K562 (cell line): ENCODE data around the gene CTCF. TPM values are rescaled to one million over a fixed set of nuclear protein-coding genes. Genes with fewer than 3 reads are reported as not detected.

Experiments used
- ATAC-seq: fragments of 200-7000 bp; cut with Tn5 transposase; 3 replicates; pipeline ENCODE4 v1.9.1; 2020; ENCODE audit warnings: moderate library complexity
- BruUV-seq: library from RNA; stranded (reverse); fragments of 400-500 nt; replicated peaks from 2 replicates; lab custom pipeline; 2021; lab: Mats Ljungman, UMichigan
- CTCF ChIA-PET: fragments of 300-600 bp; formaldehyde crosslinking; extraction: SDS; loops from one replicate; lab custom pipeline; 2021; ENCODE audit warnings: low intra/inter-chr PET ratio; lab: Yijun Ruan, JAX
- POLR2A ChIA-PET: fragments of 300-600, 350-650 bp; sonication (Branson Sonifier 250); formaldehyde crosslinking; extraction: SDS; loops from one replicate; lab custom pipeline; 2021; ENCODE audit warnings: antibody characterized with exemption, inconsistent platforms; lab: Yijun Ruan, JAX
- DNase-seq, 4 experiments: peaks; one replicate each; pipeline versions ENCODE4 v3.0.0 to v3.0.0-alpha.2; 2011 to 2018; ENCODE audit warnings: low spot score in 3 of 4, mixed read lengths in 3 of 4; ENCODE audit errors: extremely low read depth in 1 of 4
- FAIRE-seq: peaks from 2 replicates; lab custom pipeline; 2011; peaks lifted over from hg19 to GRCh38; lab: Jason Lieb, UNC
- H2AFZ ChIP-seq: 2 replicates; pipeline ENCODE4 v1.6.0; 2011; ENCODE audit warnings: low read depth, low read length, control low read depth, inconsistent platforms
- H3K27ac ChIP-seq: fragments of 200-600 bp; 3 replicates; pipeline ENCODE4 v1.8.0; 2011; ENCODE audit warnings: low read depth, mild to moderate bottlenecking, control low read depth, inconsistent platforms, low read length, moderate library complexity, mixed read lengths; ENCODE audit errors: extremely low read depth
- H3K27me3 ChIP-seq, 2 experiments: fragments of 300-600 bp in 1 of 2; 2 replicates in 1 of 2; 3 replicates in 1 of 2; pipeline versions ENCODE4 v1.6.0 to v1.8.0; 2011; ENCODE audit warnings: inconsistent platforms in 2 of 2, low read length in 2 of 2, mild to moderate bottlenecking in 1 of 2, mixed read lengths in 1 of 2, moderate library complexity in 1 of 2; ENCODE audit not compliant: control insufficient read depth in 2 of 2, insufficient read depth in 2 of 2
- H3K36me3 ChIP-seq: fragments of 300-600 bp; 3 replicates; pipeline ENCODE4 v1.8.0; 2011; ENCODE audit warnings: mild to moderate bottlenecking, low read length, inconsistent platforms; ENCODE audit not compliant: control insufficient read depth, insufficient read depth
- H3K4me1 ChIP-seq, 2 experiments: fragments of 200-600 bp in 1 of 2; replicated peaks in 1 of 2; 2 replicates in 1 of 2; 3 replicates in 1 of 2; pipeline versions ENCODE4 v1.5.1 to v1.8.0; 2011; ENCODE audit warnings: inconsistent platforms in 2 of 2, low read length in 2 of 2, mild to moderate bottlenecking in 1 of 2, mixed read lengths in 1 of 2, moderate library complexity in 1 of 2; ENCODE audit not compliant: control insufficient read depth in 2 of 2, insufficient read depth in 2 of 2
- H3K4me2 ChIP-seq: 2 replicates; pipeline ENCODE4 v1.6.1; 2011; ENCODE audit warnings: low read length, control low read depth, inconsistent platforms, mixed read lengths; ENCODE audit not compliant: insufficient read depth
- H3K4me3 ChIP-seq: fragments of 200-600 bp; sonication (generic), shearing (Covaris generic); 2 replicates; pipeline ENCODE4 v1.5.1; 2016; ENCODE audit warnings: control low read depth, inconsistent platforms
- H3K79me2 ChIP-seq: fragments of 200-600 bp; 3 replicates; pipeline ENCODE4 v1.8.0; 2011; ENCODE audit warnings: low read length, inconsistent platforms; ENCODE audit not compliant: control insufficient read depth, insufficient read depth
- H3K9ac ChIP-seq, 2 experiments: 2 replicates each; pipeline versions ENCODE4 v1.6.0 to v1.6.1; 2011; ENCODE audit warnings: low read depth in 2 of 2, low read length in 2 of 2, control low read depth in 1 of 2, inconsistent platforms in 1 of 2, mild to moderate bottlenecking in 1 of 2, mixed read lengths in 1 of 2; ENCODE audit not compliant: insufficient read depth in 1 of 2
- H3K9me1 ChIP-seq: one replicate; pipeline ENCODE4 v1.6.0; 2011; ENCODE audit warnings: inconsistent platforms, mild to moderate bottlenecking, low read length, moderate library complexity; ENCODE audit not compliant: control insufficient read depth, insufficient read depth
- H3K9me3 ChIP-seq: replicated peaks from 2 replicates; pipeline ENCODE4 v1.5.1; 2011; ENCODE audit warnings: low read depth, low read length, inconsistent platforms; ENCODE audit not compliant: control insufficient read depth, insufficient read depth
- H4K20me1 ChIP-seq: replicated peaks from 2 replicates; pipeline ENCODE4 v1.6.1; 2011; ENCODE audit warnings: low read length, inconsistent platforms, mixed read lengths; ENCODE audit not compliant: control insufficient read depth, insufficient read depth
- BRF1 ChIP-seq: IDR thresholded peaks from 3 replicates; pipeline ENCODE4 v1.6.1; 2011; ENCODE audit warnings: borderline replicate concordance, mild to moderate bottlenecking; ENCODE audit not compliant: insufficient read length; ENCODE audit errors: extremely low read depth
- CREB1 ChIP-seq, 2 experiments: sonication (generic) in 1 of 2; formaldehyde crosslinking in 1 of 2; IDR thresholded peaks; 2 replicates each; pipeline versions ENCODE4 v1.6.1 to v1.8.0; 2012 to 2022; ENCODE audit warnings: inconsistent platforms in 1 of 2, mild to moderate bottlenecking in 1 of 2, missing genetic modification reagents in 1 of 2, moderate library complexity in 1 of 2
- ERF ChIP-seq: fragments of 450-650 bp; formaldehyde crosslinking; IDR thresholded peaks from 2 replicates; pipeline ENCODE4 v1.4.0; 2020; ENCODE audit warnings: mild to moderate bottlenecking, mixed read lengths
- FOXJ3 ChIP-seq: sonication (generic); formaldehyde crosslinking; IDR thresholded peaks from 2 replicates; pipeline ENCODE4 v1.4.0; 2020; ENCODE audit warnings: mild to moderate bottlenecking, missing genetic modification reagents
- MCM7 ChIP-seq, 2 experiments: fragments of 450-650 bp; IDR thresholded peaks; 2 replicates each; pipeline ENCODE4 v1.6.1; 2016 to 2018
- MTA1 ChIP-seq: fragments of 450-650 bp; IDR thresholded peaks from 2 replicates; pipeline ENCODE4 v1.6.1; 2017; ENCODE audit warnings: borderline replicate concordance
- POLR3G ChIP-seq: IDR thresholded peaks from 2 replicates; pipeline ENCODE4 v1.6.1; 2011; ENCODE audit not compliant: insufficient read length, insufficient replicate concordance; ENCODE audit errors: extremely low read depth
- TAF9B ChIP-seq: fragments of 450-650 bp; IDR thresholded peaks from 2 replicates; pipeline ENCODE4 v1.6.1; 2018; ENCODE audit warnings: mild to moderate bottlenecking; ENCODE audit not compliant: partially characterized antibody
- ZNF644 ChIP-seq: fragments of 200-800 bp; sonication (Bioruptor generic); IDR thresholded peaks from 2 replicates; pipeline ENCODE4 v1.6.1; 2016; ENCODE audit warnings: low read depth, missing genetic modification characterization, missing compliant biosample characterization
- ZNF668 ChIP-seq: fragments of 250-450 bp; sonication (Bioruptor Pico); IDR thresholded peaks from 2 replicates; pipeline ENCODE4 v1.8.0; 2022; ENCODE audit warnings: mild to moderate bottlenecking, inconsistent platforms
- ZNF76 ChIP-seq: fragments of 250-450 bp; sonication (Bioruptor Pico); IDR thresholded peaks from 2 replicates; pipeline ENCODE4 v1.4.0; 2020; ENCODE audit warnings: mild to moderate bottlenecking, moderate library complexity, borderline replicate concordance
- ZNF79 ChIP-seq: fragments of 250-450 bp; sonication (Bioruptor Pico); IDR thresholded peaks from 2 replicates; pipeline ENCODE4 v1.4.0; 2020; ENCODE audit warnings: low read depth, mild to moderate bottlenecking, moderate library complexity
- WGBS: fragments of 100-300 bp; shearing (Covaris generic); methylation state at CpG from one replicate; pipeline ENCODE4 v1.1.6; 2016; ENCODE audit warnings: low coverage, mixed read lengths; ENCODE audit not compliant: insufficient coverage; ENCODE audit errors: missing lambda C conversion rate; 5-methylcytosine and 5-hydroxymethylcytosine counted together
- in situ Hi-C: fragments of 300-500 bp; cut with MboI; formaldehyde crosslinking; loops from 4 replicates; pipeline ENCODE4 v1.15.0; 2018; ENCODE audit warnings: inconsistent platforms, mixed read lengths
- intact Hi-C: fragments of 100-400 bp; cut with micrococcal nuclease; formaldehyde crosslinking; loops from 2 replicates; pipeline ENCODE4 v1.14.2; 2022
- polyA plus RNA-seq, 8 experiments: library from polyadenylated mRNA; depleted of rRNA in 4 of 8; stranded (reverse) in 5 of 8; unstranded in 3 of 8; fragments of >200 nt; fragmentation: Nextera tagmentation in 2 of 8; fragmentation: Illumina TruSeq in 1 of 8; extraction: Ambion mirVana in 2 of 8; extraction: Trizol in 1 of 8; gene quantifications; 2 replicates each; pipeline versions ENCODE4 v1.2.1 to v1.2.3, GENCODE V29; 2011 to 2014; ENCODE audit warnings: inconsistent platforms in 1 of 8, missing spikeins in 1 of 8
- total RNA-seq, 7 experiments: library from RNA; depleted of rRNA in 6 of 7; stranded (reverse); fragments of >200 nt in 6 of 7; fragmentation: Illumina TruSeq in 2 of 7; extraction: Trizol in 2 of 7; gene quantifications; 2 replicates each; pipeline versions ENCODE4 v1.2.1 to v1.2.3, GENCODE V29; 2011 to 2021; ENCODE audit warnings: low replicate concordance in 1 of 7
- TF ChIP-seq, protein P1 (sequence below): fragments of 450-650 bp; conservative IDR thresholded peaks from 2 replicates; pipeline ENCODE4 v1.6.1; 2016; ENCODE audit warnings: missing genetic modification characterization, low read depth, mild to moderate bottlenecking, control low read depth, missing compliant biosample characterization
- TF ChIP-seq, protein P2 (sequence below): fragments of 450-650 bp; IDR thresholded peaks from 2 replicates; pipeline ENCODE4 v1.6.1; 2016; ENCODE audit warnings: low read depth, mild to moderate bottlenecking, moderate library complexity
- TF ChIP-seq, protein P3 (sequence below): IDR thresholded peaks from 2 replicates; pipeline ENCODE4 v1.6.1; 2012; ENCODE audit warnings: low read depth, low read length, improper control_type of control experiment, borderline replicate concordance

CTCF gene
- total and polyA plus RNA-seq, 9 of the 15 experiments (the other 6 are each of a cell fraction or from before 2014, with no cell fraction given): 7.8 to 49.2 (median 33.9) TPM

DNA sequence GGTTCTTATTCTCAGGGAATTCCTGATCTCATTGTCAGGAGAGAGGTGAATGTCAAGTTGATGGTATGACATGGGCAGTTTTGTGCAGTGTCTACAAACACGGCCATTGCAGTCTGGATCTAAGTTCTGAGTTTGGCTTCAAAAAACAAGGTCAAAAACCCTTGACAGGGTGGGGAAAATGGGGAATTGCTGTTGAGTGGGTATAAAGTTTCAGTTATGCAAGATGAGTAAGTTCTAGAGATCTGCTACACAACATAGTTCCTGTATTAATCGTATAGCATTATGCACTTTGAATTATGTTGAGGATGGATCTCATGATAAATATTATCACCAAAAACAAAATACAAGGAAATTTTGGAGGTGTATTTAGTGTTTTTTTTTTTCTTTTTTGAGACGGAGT, 46.0 kb downstream of the CTCF start:
- no TSS peak for BruUV-seq
- no peak for DNase-seq
- Histone ChIP-seq H3K27ac (no peak overlapping the region), H3K4me3 (no peak overlapping the region), H3K9me1 (no peaks in the 10 kb centered on the region), H3K36me3 (peaks cover 27% of the 10 kb centered on the region), H3K4me1 (peaks cover 0 to 13% of the 10 kb centered on the region in 2 experiments; a peak in 3 of 5 replicates), H3K9me3 (no peaks in the 10 kb centered on the region), H3K79me2 (peaks cover 27% of the 10 kb centered on the region), H3K9ac (no peak overlapping the region), H4K20me1 (no peaks in the 10 kb centered on the region), H2AFZ (no peak overlapping the region), H3K27me3 (no peaks in the 10 kb centered on the region), H3K4me2 (no peak overlapping the region)
- POLR2A ChIA-PET: interaction anchor here (1.0 kb wide), 1 partner anchor 18 kb away, joined by 3 read pairs; no protein-coding TSS in a partner anchor
- no peak for ATAC-seq
- CTCF ChIA-PET: no interaction called here
- no peak for FAIRE-seq
- in situ Hi-C loops (no loop called here), intact Hi-C loops (no loop called here)
- WGBS: 90% methylated on average over 3 of the region's 3 CpGs
- TF ChIP-seq MCM7 (IDR thresholded peaks at IDR 0.05): no peak
- no peak for TF ChIP-seq MTA1
- no peak for TF ChIP-seq BRF1
- TF ChIP-seq POLR3G: no peak
- no peak for TF ChIP-seq ZNF668 (CRISPR knock-in tag)
- no peak for TF ChIP-seq ZNF79
- TF ChIP-seq ERF: no peak
- TF ChIP-seq, protein P1, sequence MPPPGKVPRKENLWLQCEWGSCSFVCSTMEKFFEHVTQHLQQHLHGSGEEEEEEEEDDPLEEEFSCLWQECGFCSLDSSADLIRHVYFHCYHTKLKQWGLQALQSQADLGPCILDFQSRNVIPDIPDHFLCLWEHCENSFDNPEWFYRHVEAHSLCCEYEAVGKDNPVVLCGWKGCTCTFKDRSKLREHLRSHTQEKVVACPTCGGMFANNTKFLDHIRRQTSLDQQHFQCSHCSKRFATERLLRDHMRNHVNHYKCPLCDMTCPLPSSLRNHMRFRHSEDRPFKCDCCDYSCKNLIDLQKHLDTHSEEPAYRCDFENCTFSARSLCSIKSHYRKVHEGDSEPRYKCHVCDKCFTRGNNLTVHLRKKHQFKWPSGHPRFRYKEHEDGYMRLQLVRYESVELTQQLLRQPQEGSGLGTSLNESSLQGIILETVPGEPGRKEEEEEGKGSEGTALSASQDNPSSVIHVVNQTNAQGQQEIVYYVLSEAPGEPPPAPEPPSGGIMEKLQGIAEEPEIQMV (tag): no peak
- no peak for TF ChIP-seq FOXJ3
- no peak for TF ChIP-seq ZNF76
- TF ChIP-seq, protein P2, sequence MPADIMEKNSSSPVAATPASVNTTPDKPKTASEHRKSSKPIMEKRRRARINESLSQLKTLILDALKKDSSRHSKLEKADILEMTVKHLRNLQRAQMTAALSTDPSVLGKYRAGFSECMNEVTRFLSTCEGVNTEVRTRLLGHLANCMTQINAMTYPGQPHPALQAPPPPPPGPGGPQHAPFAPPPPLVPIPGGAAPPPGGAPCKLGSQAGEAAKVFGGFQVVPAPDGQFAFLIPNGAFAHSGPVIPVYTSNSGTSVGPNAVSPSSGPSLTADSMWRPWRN: no peak
- TF ChIP-seq TAF9B: no peak
- TF ChIP-seq, protein P3, sequence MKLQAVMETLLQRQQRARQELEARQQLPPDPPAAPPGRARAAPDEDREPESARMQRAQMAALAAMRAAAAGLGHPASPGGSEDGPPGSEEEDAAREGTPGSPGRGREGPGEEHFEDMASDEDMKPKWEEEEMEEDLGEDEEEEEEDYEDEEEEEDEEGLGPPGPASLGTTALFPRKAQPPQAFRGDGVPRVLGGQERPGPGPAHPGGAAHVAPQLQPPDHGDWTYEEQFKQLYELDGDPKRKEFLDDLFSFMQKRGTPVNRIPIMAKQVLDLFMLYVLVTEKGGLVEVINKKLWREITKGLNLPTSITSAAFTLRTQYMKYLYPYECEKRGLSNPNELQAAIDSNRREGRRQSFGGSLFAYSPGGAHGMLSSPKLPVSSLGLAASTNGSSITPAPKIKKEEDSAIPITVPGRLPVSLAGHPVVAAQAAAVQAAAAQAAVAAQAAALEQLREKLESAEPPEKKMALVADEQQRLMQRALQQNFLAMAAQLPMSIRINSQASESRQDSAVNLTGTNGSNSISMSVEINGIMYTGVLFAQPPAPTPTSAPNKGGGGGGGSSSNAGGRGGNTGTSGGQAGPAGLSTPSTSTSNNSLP: no peak
- TF ChIP-seq ZNF644 (tag): no peak
- no peak for TF ChIP-seq CREB1 (IDR thresholded peaks at IDR 0.05)
- no peak for TF ChIP-seq CREB1 (CRISPR knock-in tag; IDR thresholded peaks at IDR 0.05)
